ENCODE results near the gene TIGIT. TPM values are rescaled to one million over a fixed set of nuclear protein-coding genes. Genes with fewer than 3 reads are reported as not detected.

The TIGIT gene
- total RNA-seq, 1 donor from 2014 or later = not detected

GRCh38 chr3:114299941-114300624 is 6.3 kb downstream of the TIGIT start:
- Mint-ChIP-seq H3K4me1 (no peaks in the 10 kb centered on the region), H3K27ac (ENCODE audit: unreplicated experiment) (no peak overlapping the region), H3K4me3 (no peak overlapping the region), H3K27me3 (ENCODE audit: low read depth) (peaks cover 2% of the 10 kb centered on the region), H3K9me3 (no peaks in the 10 kb centered on the region), H3K36me3 (ENCODE audit: low read depth) (no peaks in the 10 kb centered on the region)
- DNase-seq (ENCODE audit: low read depth, low spot score) = no peak
- TF ChIP-seq CTCF (conservative IDR thresholded peaks at IDR 0.05) = no peak

- Mint-ChIP-seq H3K4me1 (no peaks in the 10 kb centered on the region), H3K36me3 (ENCODE audit: low read depth) (no peaks in the 10 kb centered on the region), H3K9me3 (no peaks in the 10 kb centered on the region), H3K4me3 (no peak overlapping the region), H3K27me3 (ENCODE audit: low read depth) (no peaks in the 10 kb centered on the region), H3K27ac (ENCODE audit: unreplicated experiment) (no peak overlapping the region)
- TF ChIP-seq CTCF (conservative IDR thresholded peaks at IDR 0.05) = no peak
- DNase-seq (ENCODE audit: low read depth, low spot score) = no peak
Observed at GRCh38 chr3:114307222-114307830, 13.5 kb downstream of the TIGIT start.

- no peaks in the 10 kb centered on the region for H3K27me3 Mint-ChIP-seq (ENCODE audit: low read depth)
- H3K27ac Mint-ChIP-seq (ENCODE audit: unreplicated experiment) = no peak overlapping the region
- H3K9me3 Mint-ChIP-seq = no peaks in the 10 kb centered on the region
Observed at GRCh38 chr3:114307832-114308231, 14.0 kb downstream of the TIGIT start.

GRCh38 chr3:114308377-114308776 is 14.5 kb downstream of the TIGIT start:
- Mint-ChIP-seq H3K36me3 (ENCODE audit: low read depth) (no peaks in the 10 kb centered on the region), H3K9me3 (no peaks in the 10 kb centered on the region), H3K4me1 (no peaks in the 10 kb centered on the region), H3K4me3 (no peak overlapping the region), H3K27me3 (ENCODE audit: low read depth) (no peaks in the 10 kb centered on the region), H3K27ac (ENCODE audit: unreplicated experiment) (no peak overlapping the region)
- DNase-seq (ENCODE audit: low read depth, low spot score) = no peak
- no peak for TF ChIP-seq CTCF (conservative IDR thresholded peaks at IDR 0.05)

More at GRCh38 chr3:114307832-114308231, 14.0 kb downstream of the TIGIT start:
- H3K4me3 Mint-ChIP-seq = no peak overlapping the region
- no peaks in the 10 kb centered on the region for H3K36me3 Mint-ChIP-seq (ENCODE audit: low read depth)
- no peak for DNase-seq (ENCODE audit: low read depth, low spot score)
- no peak for TF ChIP-seq CTCF (conservative IDR thresholded peaks at IDR 0.05)
- no peaks in the 10 kb centered on the region for H3K4me1 Mint-ChIP-seq

GRCh38 chr3:114308830-114309229 is 15.0 kb downstream of the TIGIT start:
- Mint-ChIP-seq H3K27ac (ENCODE audit: unreplicated experiment) (no peak overlapping the region), H3K27me3 (ENCODE audit: low read depth) (no peaks in the 10 kb centered on the region), H3K36me3 (ENCODE audit: low read depth) (no peaks in the 10 kb centered on the region), H3K4me3 (no peak overlapping the region), H3K9me3 (no peaks in the 10 kb centered on the region), H3K4me1 (no peaks in the 10 kb centered on the region)
- TF ChIP-seq CTCF (conservative IDR thresholded peaks at IDR 0.05) = no peak
- DNase-seq (ENCODE audit: low read depth, low spot score) = no peak
